ENCODE results near the gene UPK2.

Gene UPK2

GRCh38 chr11:118930094-118930712 lies 25.9 kb upstream of the UPK2 start:
- no peak for TF ChIP-seq TAF1 (IDR thresholded peaks at IDR 0.05; ENCODE audit: borderline replicate concordance, insufficient read depth, low read length)
- no peak for TF ChIP-seq REST (IDR thresholded peaks at IDR 0.05; ENCODE audit: insufficient read depth in 1 of 2, low read depth in 2 of 2, low read length in 2 of 2)
- TF ChIP-seq SIN3A (IDR thresholded peaks at IDR 0.05; ENCODE audit: borderline replicate concordance, insufficient read depth, low read length), result no peak
- TF ChIP-seq POLR2AphosphoS5 (IDR thresholded peaks at IDR 0.05; ENCODE audit: low read depth, low read length), result no peak
- no peak for TF ChIP-seq FOXP2 (optimal IDR thresholded peaks at IDR 0.05; ENCODE audit: borderline replicate concordance, extremely low read depth, extremely low read length, insufficient read depth)

- TF ChIP-seq SIN3A (IDR thresholded peaks at IDR 0.05; ENCODE audit: borderline replicate concordance, insufficient read depth, low read length), result no peak
- TF ChIP-seq FOXP2 (optimal IDR thresholded peaks at IDR 0.05; ENCODE audit: borderline replicate concordance, extremely low read depth, extremely low read length, insufficient read depth), result no peak
- no peak for TF ChIP-seq REST (IDR thresholded peaks at IDR 0.05; ENCODE audit: insufficient read depth in 1 of 2, low read depth in 2 of 2, low read length in 2 of 2)
- TF ChIP-seq TAF1 (IDR thresholded peaks at IDR 0.05; ENCODE audit: borderline replicate concordance, insufficient read depth, low read length), result no peak
- TF ChIP-seq POLR2AphosphoS5 (IDR thresholded peaks at IDR 0.05; ENCODE audit: low read depth, low read length), result no peak
These were observed 24.5 kb upstream of the UPK2 start for GRCh38 chr11:118931571-118931970.

GRCh38 chr11:118933486-118933885 lies 22.6 kb upstream of the UPK2 start:
- TF ChIP-seq TAF1 (IDR thresholded peaks at IDR 0.05; ENCODE audit: borderline replicate concordance, insufficient read depth, low read length) (no peak), FOXP2 (optimal IDR thresholded peaks at IDR 0.05; ENCODE audit: borderline replicate concordance, extremely low read depth, extremely low read length, insufficient read depth) (no peak), SIN3A (IDR thresholded peaks at IDR 0.05; ENCODE audit: borderline replicate concordance, insufficient read depth, low read length) (no peak), POLR2AphosphoS5 (IDR thresholded peaks at IDR 0.05; ENCODE audit: low read depth, low read length) (no peak), REST (IDR thresholded peaks at IDR 0.05; ENCODE audit: insufficient read depth in 1 of 2, low read depth in 2 of 2, low read length in 2 of 2) (no peak)

GRCh38 chr11:118935376-118935775 lies 20.7 kb upstream of the UPK2 start:
- no peak for TF ChIP-seq POLR2AphosphoS5 (IDR thresholded peaks at IDR 0.05; ENCODE audit: low read depth, low read length)
- no peak for TF ChIP-seq SIN3A (IDR thresholded peaks at IDR 0.05; ENCODE audit: borderline replicate concordance, insufficient read depth, low read length)
- TF ChIP-seq REST (IDR thresholded peaks at IDR 0.05; ENCODE audit: insufficient read depth in 1 of 2, low read depth in 2 of 2, low read length in 2 of 2), result no peak
- TF ChIP-seq TAF1 (IDR thresholded peaks at IDR 0.05; ENCODE audit: borderline replicate concordance, insufficient read depth, low read length), result no peak
- no peak for TF ChIP-seq FOXP2 (optimal IDR thresholded peaks at IDR 0.05; ENCODE audit: borderline replicate concordance, extremely low read depth, extremely low read length, insufficient read depth)
